ENCODE data around the gene CD68.

CD68 gene

DNA sequence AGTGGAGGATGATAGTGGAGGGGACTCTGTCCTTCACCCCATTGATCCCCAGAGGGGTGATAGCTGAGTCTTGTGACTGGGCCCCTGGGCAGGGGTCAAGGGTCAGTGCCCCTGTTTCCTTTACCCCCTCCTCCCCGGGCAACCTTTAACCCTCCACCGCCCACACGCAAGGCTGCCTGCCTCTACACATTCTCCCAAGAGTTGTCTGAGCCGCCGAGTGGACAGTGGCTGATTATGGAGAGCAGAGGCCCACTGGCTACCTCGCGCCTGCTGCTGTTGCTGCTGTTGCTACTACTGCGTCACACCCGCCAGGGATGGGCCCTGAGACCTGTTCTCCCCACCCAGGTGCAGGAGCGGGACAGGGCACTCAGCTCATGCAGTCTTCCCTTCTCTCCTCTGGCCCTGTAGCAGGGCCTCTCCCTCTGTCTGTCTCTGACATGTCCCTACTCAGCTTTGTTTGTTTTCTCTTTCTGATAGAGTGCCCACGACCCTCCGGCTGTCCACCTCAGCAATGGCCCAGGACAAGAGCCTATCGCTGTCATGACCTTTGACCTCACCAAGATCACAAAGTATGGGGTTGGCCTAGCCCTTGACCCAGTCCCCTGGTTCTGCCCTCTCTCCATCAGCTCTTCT lies 50.6 kb downstream of the CD68 start, which contains the start of gene SHBG:
SHBG (plus strand) TSS at position 197 of the 633 bp plus-strand sequence; CDS start at position 235, 38 bp downstream.
- TF ChIP-seq CTCF (IDR thresholded peaks at IDR 0.05; ENCODE audit: insufficient read depth, missing control alignments) = no peak
- no peak for FAIRE-seq
- DNase-seq (ENCODE audit: insufficient read length, low spot score) = no peak

Data from D721Med (cell line).